ENCODE data around the gene CASKIN2. TPM values are rescaled to one million over a fixed set of nuclear protein-coding genes. Genes with fewer than 3 reads are reported as not detected.
"Not testable (repeated sequence)": the region's sequence is repeated elsewhere in the genome, so short reads cannot be mapped to it uniquely, and the experiment has no call there.

CASKIN2 gene
- total RNA-seq, 1 donor from 2014 or later: 34.3 TPM

GRCh38 chr17:75524970-75525805 lies 9.9 kb upstream of the CASKIN2 start, which contains the start of gene LLGL2:
TSS of gene LLGL2 (plus strand) at chr17:75525697. CDS start at chr17:75543427, 17,730 bp downstream.
- H3K27me3 ChIP-seq (ENCODE audit: low read depth): no peaks in the 10 kb centered on the region
- DNase-seq: peak; percentile 67
- H3K36me3 ChIP-seq: peaks cover 13% of the 10 kb centered on the region
- intact Hi-C loops (cut with micrococcal nuclease): no loop called here
- no peaks in the 10 kb centered on the region for H3K9me3 ChIP-seq (replicated peaks)
- TF ChIP-seq CTCF (IDR thresholded peaks at IDR 0.05; ENCODE audit: borderline replicate concordance): peak; percentile 67
- peak within 1 kb of the TSS; percentile 82 for H3K27ac ChIP-seq (replicated peaks)
- peaks cover 21% of the 10 kb centered on the region for H3K4me1 ChIP-seq
- H3K4me3 ChIP-seq: peak within 1 kb of the TSS; percentile 82

GRCh38 chr17:75524269-75524969 lies 9.1 kb upstream of the CASKIN2 start:
- DNase-seq: no peak
- Histone ChIP-seq H3K4me1 (peaks cover 21% of the 10 kb centered on the region), H3K27ac (replicated peaks) (peak overlapping the region; percentile 82), H3K27me3 (ENCODE audit: low read depth) (no peaks in the 10 kb centered on the region), H3K4me3 (peak overlapping the region; percentile 82), H3K36me3 (peaks cover 13% of the 10 kb centered on the region), H3K9me3 (replicated peaks) (no peaks in the 10 kb centered on the region)
- intact Hi-C loops (cut with micrococcal nuclease): no loop called here
- no peak for TF ChIP-seq CTCF (IDR thresholded peaks at IDR 0.05; ENCODE audit: borderline replicate concordance)

GRCh38 chr17:75523647-75524046 lies 8.3 kb upstream of the CASKIN2 start:
- no peak overlapping the region for H3K4me3 ChIP-seq
- no peaks in the 10 kb centered on the region for H3K27me3 ChIP-seq (ENCODE audit: low read depth)
- no peak overlapping the region for H3K27ac ChIP-seq (replicated peaks)
- peaks cover 13% of the 10 kb centered on the region for H3K36me3 ChIP-seq
- H3K4me1 ChIP-seq: peaks cover 21% of the 10 kb centered on the region
- no peaks in the 10 kb centered on the region for H3K9me3 ChIP-seq (replicated peaks)
- TF ChIP-seq CTCF (IDR thresholded peaks at IDR 0.05; ENCODE audit: borderline replicate concordance): no peak
- no peak for DNase-seq
- intact Hi-C loops (cut with micrococcal nuclease): no loop called here

- no peak for TF ChIP-seq CTCF (IDR thresholded peaks at IDR 0.05; ENCODE audit: borderline replicate concordance)
- intact Hi-C loops (cut with micrococcal nuclease): no loop called here
Observed at GRCh38 chr17:75521951-75522727, 6.8 kb upstream of the CASKIN2 start.

GRCh38 chr17:75521290-75521689 lies 6.0 kb upstream of the CASKIN2 start:
- Histone ChIP-seq H3K27me3 (ENCODE audit: low read depth) (no peaks in the 10 kb centered on the region), H3K4me3 (no peak overlapping the region), H3K4me1 (peaks cover 35% of the 10 kb centered on the region), H3K9me3 (replicated peaks) (no peaks in the 10 kb centered on the region), H3K27ac (replicated peaks) (no peak overlapping the region), H3K36me3 (peaks cover 13% of the 10 kb centered on the region)
- TF ChIP-seq CTCF (IDR thresholded peaks at IDR 0.05; ENCODE audit: borderline replicate concordance): no peak
- no peak for DNase-seq
- intact Hi-C loops (cut with micrococcal nuclease): no loop called here

More at GRCh38 chr17:75521951-75522727, 6.8 kb upstream of the CASKIN2 start:
- H3K4me1 ChIP-seq: peaks cover 33% of the 10 kb centered on the region
- no peak for DNase-seq
- H3K27ac ChIP-seq (replicated peaks): no peak overlapping the region
- peaks cover 13% of the 10 kb centered on the region for H3K36me3 ChIP-seq
- no peaks in the 10 kb centered on the region for H3K9me3 ChIP-seq (replicated peaks)
- no peaks in the 10 kb centered on the region for H3K27me3 ChIP-seq (ENCODE audit: low read depth)
- H3K4me3 ChIP-seq: no peak overlapping the region

GRCh38 chr17:75520413-75520812 lies 5.1 kb upstream of the CASKIN2 start:
- H3K27ac ChIP-seq (replicated peaks); H3K27me3 ChIP-seq (ENCODE audit: low read depth); H3K9me3 ChIP-seq (replicated peaks); H3K4me3 ChIP-seq; intact Hi-C loops (cut with micrococcal nuclease); DNase-seq: not testable (repeated sequence)
- Histone ChIP-seq H3K36me3 (peaks cover 13% of the 10 kb centered on the region), H3K4me1 (peaks cover 36% of the 10 kb centered on the region)
